Measurements from ENCODE around the gene USP31.
"Not testable (repeated sequence)": the region's sequence is repeated elsewhere in the genome, so short reads cannot be mapped to it uniquely, and the experiment has no call there.

Gene USP31

DNA sequence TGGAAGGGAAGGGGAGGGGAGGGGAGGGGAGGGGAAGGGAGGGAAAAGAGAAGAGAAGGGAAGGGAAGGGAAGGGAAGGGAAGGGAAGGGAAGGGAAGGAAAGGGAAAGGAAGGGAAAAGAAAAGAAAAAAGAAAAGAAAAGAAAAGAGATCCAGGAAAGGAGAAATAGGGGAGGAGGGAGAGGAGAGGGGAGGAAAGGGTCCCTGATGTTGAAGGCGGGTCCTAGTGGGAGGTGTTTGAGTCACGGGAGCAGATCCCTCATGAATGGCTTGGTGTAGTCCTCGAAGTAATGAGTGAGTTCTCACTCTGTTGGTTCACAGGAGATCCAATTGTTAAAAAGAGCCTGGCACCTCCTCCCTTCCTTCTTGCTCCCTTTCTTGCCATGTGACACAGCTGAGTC lies 6.9 kb upstream of the USP31 start:
- DNase-seq (ENCODE audit: low read depth), result no peak

- no peak for DNase-seq (ENCODE audit: low read depth)
Measured at GRCh38 chr16:23155445-23156049, 6.3 kb upstream of the USP31 start.

DNA sequence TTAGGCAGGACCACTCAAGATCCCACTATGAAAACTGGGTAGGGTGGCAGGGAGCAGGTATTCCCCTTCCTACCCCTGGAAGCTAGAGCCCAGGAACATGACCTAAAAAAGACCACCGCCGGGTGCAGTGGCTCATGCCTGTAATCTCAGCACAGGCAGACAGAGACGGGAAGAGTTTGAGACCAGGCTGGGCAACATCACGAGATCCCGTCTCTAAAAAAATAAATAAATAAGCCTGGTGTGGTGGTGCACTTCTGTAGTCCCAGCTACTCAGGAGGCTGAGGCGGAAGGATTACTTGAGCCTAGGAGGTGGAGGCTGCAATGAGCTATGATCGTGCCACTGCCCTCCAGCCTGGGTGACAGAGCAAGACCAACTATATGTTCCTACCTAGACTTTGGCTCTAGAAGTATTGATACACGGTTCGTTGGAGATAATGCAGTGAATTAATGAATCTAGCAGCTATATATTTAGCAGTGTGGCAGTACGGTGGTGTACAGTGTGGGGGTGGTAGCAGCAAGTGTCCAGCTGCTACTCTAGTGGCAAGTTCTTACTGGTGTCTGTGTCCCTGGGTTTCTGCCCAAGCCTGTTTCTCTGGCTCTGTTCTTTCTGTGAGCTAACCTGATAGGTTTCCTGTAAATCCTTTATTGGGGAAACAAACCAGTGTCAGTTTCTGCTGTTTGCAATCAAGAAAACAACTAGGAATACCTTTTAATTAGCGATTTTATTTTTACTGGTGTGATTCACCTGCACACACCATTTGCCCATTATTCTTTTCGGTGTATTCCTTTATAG lies 3.3 kb upstream of the USP31 start:
- DNase-seq (ENCODE audit: low read depth), result no peak

DNA sequence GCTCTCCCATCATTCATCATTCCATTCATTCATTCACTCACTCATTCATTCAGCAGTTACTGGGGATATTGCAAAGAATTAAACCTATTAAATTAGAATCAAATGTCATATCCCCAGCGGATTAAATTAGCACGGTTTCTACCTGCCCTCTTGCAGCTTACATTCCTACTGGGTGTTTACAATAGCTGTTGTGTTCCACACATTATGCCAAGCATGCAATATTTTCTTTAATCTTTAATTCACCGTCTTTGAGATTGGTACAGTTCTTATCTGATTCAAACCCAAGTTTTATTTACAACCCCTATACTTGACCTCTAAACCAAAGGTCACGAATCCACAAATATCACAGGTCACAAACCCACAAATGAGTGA lies 727 bp upstream of the USP31 start:
- no peak for DNase-seq (ENCODE audit: low read depth)

GRCh38 chr16:23148513-23149266 lies 562 bp downstream of the USP31 start:
- peak; percentile 53 for DNase-seq (ENCODE audit: low read depth)

GRCh38 chr16:23148166-23148512 lies 1.1 kb downstream of the USP31 start:
- peak; percentile 8 for DNase-seq (ENCODE audit: low read depth)

DNA sequence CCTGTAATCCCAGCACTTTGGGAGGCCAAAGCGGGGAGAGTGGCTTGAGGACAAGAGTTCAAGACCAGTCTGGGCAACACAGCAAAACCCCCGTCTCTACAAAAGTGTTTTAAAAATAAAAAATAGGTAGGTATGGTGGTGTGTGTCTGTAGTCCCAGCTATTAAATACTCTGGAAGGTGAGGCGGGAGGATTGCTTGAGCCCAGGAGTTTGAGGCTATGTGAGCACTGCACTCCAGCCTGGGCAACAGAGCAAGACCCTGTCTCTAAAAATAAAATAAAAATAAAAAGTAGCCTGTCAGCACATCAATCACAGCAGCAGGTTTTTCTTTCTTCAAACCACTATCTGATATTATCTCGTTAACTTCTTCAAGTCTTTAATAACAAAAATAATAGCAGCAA lies 1.6 kb downstream of the USP31 start:
- no peak for DNase-seq (ENCODE audit: low read depth)

DNA sequence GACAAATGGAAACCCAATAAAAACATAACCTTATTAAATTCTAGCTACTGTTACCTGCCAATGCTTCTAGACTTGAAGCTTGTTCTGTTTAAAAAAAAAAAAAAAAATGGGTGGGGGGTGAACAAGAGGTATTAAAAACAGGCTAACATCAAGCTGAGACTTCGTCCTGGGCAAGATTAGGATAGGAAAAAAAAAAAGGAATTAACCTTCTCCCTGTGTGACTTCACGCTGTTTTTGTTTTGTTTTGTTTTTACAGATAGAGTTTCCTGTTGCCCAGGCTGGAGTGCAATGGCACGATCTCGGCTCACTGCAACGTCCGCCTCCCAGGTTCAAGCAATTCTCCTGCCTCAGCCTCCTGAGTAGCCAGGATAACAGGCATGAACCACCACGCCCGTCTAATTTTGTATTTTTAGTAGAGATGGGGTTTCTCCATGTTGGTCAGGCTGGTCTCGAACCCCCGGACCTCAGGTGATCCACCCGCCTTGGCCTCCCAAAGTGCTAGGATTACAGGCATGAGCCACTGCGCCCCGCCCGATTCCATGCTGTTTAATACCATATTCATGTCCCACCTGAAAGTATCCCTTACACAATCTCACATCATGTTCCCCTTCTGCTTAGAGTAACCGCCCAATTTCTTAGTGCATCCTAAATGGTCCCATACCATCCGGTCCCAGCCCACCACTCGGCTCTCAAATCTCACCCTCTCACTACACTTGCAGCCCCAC lies 2.2 kb downstream of the USP31 start:
- DNase-seq (ENCODE audit: low read depth), result no peak

DNA sequence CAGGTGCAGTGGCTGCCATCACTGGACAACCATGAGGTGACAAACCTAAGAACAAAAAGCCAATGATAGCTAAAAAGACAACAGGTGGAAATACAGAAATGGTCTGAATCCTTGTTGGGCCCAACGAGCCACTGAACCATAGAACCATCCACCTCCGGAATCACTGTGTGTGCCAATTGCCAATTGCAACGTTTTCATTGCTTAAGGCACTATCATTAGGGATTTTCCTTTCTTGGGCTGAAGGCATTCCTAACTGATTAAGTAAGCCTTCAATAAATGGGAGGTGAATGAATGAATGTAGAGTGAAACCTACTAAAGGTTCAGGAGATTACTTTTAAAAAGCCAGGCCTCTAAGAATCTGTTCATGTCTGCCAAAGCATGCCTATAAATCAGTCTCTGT lies 3.6 kb downstream of the USP31 start:
- DNase-seq (ENCODE audit: low read depth), result peak; percentile 77

DNA sequence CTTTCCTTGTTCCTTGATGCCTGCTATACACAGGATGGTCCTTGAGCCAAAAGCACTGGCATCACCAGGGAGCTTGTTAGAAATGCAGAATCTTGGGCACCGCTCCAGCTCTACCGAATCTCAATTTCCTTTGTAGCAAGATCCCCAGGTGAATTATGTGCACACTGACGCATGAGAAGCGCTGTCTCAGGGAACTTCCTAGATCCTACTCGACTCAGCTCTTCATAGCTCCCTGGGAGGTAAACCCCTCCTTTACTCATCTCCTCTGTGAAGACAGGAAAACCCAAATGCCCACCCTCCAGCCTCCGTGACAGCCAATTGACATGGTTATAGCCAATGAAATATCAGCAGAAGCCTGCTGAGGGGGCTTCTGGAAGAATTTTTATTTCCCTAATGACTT lies 4.1 kb downstream of the USP31 start:
- DNase-seq (ENCODE audit: low read depth), result no peak

DNA sequence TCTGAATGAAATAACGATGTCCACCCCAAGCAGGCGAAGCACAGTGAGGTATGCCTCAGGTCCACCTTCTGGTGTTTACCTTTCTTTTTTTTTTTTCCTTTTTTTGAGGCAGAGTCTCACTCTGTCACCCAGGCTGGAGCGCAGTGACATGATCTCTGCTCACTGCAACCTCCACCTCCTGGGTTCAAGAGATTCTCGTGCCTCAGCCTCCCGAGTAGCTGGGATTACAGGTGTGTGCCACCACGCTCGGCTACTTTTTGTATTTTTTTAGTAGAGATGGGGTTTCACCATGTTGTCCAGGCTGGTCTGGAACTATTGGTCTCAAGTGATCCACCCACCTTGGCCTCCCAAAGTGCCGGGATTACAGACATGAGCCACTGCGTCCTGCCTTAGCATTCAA lies 4.9 kb downstream of the USP31 start:
- DNase-seq (ENCODE audit: low read depth), result not testable (repeated sequence)

GRCh38 chr16:23143391-23143790 lies 5.9 kb downstream of the USP31 start:
- DNase-seq (ENCODE audit: low read depth), result no peak

- DNase-seq (ENCODE audit: low read depth), result no peak
Measured at GRCh38 chr16:23141959-23142740, 7.1 kb downstream of the USP31 start.

DNA sequence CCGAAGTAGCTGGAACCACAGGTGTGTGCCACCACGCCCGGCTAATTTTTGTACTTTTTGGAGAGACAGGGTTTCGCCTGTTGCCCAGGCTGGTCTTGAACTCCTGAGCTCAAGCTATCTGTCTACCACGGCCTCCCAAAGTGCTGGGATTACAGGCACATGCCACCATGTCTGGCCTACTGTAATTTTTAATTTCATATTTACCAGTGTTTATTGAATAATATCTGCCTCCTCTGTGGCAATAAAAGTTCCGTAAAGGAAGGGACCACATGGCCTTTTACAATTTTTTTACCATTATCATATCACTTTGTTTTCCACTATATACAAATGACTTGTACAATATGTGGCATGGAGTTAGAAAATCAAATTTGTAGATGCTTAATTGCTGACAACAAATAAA lies 7.8 kb downstream of the USP31 start:
- no peak for DNase-seq (ENCODE audit: low read depth)

GRCh38 chr16:23141033-23141432 lies 8.2 kb downstream of the USP31 start:
- no peak for DNase-seq (ENCODE audit: low read depth)

DNA sequence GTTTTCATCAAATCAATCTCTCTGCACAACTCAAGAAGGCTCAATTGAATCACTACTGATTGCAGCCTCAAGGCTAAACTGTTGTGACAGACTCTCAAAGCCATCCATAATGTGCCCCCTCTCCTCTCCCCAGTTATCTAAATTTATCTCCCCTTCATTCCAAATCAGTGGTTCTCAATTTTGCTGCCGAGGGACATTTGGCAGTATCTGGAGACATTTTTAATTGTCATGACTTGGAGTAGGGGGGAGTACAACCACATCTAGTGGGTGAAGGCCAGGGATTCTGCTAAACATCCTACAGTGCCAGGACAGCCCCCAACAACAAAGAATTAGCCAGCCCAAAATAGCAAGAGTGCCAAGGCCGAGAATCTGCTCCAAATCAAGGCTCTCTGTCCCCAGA lies 9.1 kb downstream of the USP31 start:
- DNase-seq (ENCODE audit: low read depth), result no peak

GRCh38 chr16:23137818-23138217 lies 11.4 kb downstream of the USP31 start:
- DNase-seq (ENCODE audit: low read depth), result no peak

- no peak for DNase-seq (ENCODE audit: low read depth)
Measured at GRCh38 chr16:23137256-23137655, 12.0 kb downstream of the USP31 start.

- no peak for DNase-seq (ENCODE audit: low read depth)
Measured at GRCh38 chr16:23134274-23134673, 15.0 kb downstream of the USP31 start.

DNA sequence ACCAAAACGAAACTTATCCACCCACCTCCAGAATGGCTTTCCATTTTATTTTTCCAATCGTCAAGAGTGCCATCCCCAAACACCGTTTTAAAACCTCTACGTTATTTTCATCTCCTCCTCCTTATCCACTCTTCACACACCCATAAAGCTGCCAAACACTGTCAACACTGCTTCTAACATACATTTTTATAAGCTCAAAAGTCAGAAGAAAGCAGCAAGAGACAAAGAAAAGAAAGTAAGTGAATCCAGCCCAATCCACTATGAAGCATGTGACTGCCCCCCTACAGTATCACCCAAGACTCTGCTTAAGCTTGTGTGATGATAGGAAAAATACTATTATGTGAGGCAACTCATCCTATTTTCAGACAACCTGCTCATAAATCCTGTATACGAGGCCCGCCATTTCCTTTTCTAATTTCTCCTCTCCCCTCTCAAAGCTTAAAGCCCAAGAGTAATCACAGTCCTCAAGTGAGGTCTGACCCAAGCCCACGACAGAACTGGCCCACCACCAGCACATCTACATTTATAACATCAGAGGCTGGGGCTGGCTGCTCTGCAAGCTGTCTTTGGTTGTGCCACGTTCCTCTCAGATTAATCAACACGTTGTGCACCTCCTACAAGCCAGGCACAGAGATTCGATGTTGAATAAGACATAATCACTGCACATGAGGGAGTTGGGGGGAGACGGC lies 16.3 kb downstream of the USP31 start:
- DNase-seq (ENCODE audit: low read depth), result no peak

DNA sequence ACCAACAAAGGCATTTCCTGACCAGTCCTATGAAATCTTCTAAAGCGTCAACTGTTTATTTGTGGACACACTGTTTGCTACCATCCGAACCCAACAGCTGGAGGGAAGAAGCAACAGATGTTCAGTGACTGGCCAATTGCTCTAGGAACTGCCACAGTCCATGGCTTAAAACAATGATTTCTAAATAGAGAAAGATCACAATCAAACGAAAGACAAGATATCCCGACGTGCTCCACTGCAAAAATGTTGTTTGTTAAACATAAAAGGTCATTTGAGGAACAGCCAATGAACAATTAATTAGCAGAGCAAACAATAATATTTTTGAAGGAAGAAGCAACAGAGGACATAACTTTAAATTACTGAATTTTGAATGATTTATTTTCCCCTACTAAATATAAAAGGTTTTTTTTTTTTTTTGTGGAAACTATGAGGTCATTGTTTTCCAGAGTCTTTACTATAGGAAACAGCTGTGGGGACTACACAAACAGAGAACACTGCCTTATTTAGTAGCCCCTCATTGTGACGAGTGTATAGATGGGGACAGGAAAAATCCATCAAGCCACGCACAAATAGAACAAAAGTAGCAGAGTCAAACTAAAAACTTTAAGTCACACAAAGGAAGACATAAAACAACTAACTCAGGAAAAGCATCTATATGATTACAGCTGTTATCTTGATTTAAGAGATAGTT lies 17.2 kb downstream of the USP31 start:
- no peak for DNase-seq (ENCODE audit: low read depth)
